T-helper 22 cell (primary cell): ENCODE results near the gene ACTMAP.
A peak's percentile ranks its signal among the peaks of the same experiment; 100 is the strongest.
"Not testable (repeated sequence)": the region's sequence is repeated elsewhere in the genome, so short reads cannot be mapped to it uniquely, and the experiment has no call there.

Source experiments
- DNase-seq: peaks from one replicate; pipeline ENCODE4 v3.0.0-alpha.2; 2020; ENCODE audit warnings: low read depth

Gene ACTMAP

GRCh38 chr19:40750058-40750873, at the start of gene ACTMAP:
TSS of gene ACTMAP (minus strand) at chr19:40750477. CDS start at chr19:40749803, 674 bp downstream.
- peak; percentile 99 for DNase-seq

GRCh38 chr19:40799558-40800338, 49.5 kb upstream of the ACTMAP start:
- DNase-seq, result no peak

- peak; percentile 100 for DNase-seq
These were observed 48.6 kb upstream of the ACTMAP start, which contains the start of gene EGLN2 for GRCh38 chr19:40798683-40799557. TSS of gene EGLN2 (plus strand) at chr19:40799191. CDS start at chr19:40800573, 1,382 bp downstream.

- DNase-seq, result peak; percentile 59
These were observed 47.8 kb upstream of the ACTMAP start for GRCh38 chr19:40797963-40798682.

GRCh38 chr19:40797166-40797962, 47.1 kb upstream of the ACTMAP start:
- no peak for DNase-seq

GRCh38 chr19:40791996-40792395, 41.7 kb upstream of the ACTMAP start:
- no peak for DNase-seq

- DNase-seq, result no peak
These were observed 41.1 kb upstream of the ACTMAP start for GRCh38 chr19:40791349-40791748.

- no peak for DNase-seq
These were observed 36.1 kb upstream of the ACTMAP start for GRCh38 chr19:40786060-40787037.

GRCh38 chr19:40785526-40785925, 35.2 kb upstream of the ACTMAP start:
- no peak for DNase-seq

- not testable (repeated sequence) for DNase-seq
These were observed 33.9 kb upstream of the ACTMAP start for GRCh38 chr19:40784146-40784545.

- no peak for DNase-seq
These were observed 33.4 kb upstream of the ACTMAP start for GRCh38 chr19:40783711-40784110.

- no peak for DNase-seq
These were observed 30.9 kb upstream of the ACTMAP start for GRCh38 chr19:40781140-40781539.

GRCh38 chr19:40780582-40780981, 30.3 kb upstream of the ACTMAP start:
- DNase-seq, result no peak

- DNase-seq, result no peak
These were observed 28.5 kb upstream of the ACTMAP start for GRCh38 chr19:40778706-40779284.

GRCh38 chr19:40777937-40778705, 27.8 kb upstream of the ACTMAP start, which contains the start of gene RAB4B:
TSS of gene RAB4B (plus strand) at chr19:40778247. CDS start at chr19:40778376, 129 bp downstream.
- peak; percentile 100 for DNase-seq

- DNase-seq, result no peak
These were observed 27.3 kb upstream of the ACTMAP start for GRCh38 chr19:40777645-40777936.

- peak; percentile 82 for DNase-seq
These were observed 26.8 kb upstream of the ACTMAP start for GRCh38 chr19:40776932-40777644.

GRCh38 chr19:40776364-40776763, 26.1 kb upstream of the ACTMAP start:
- DNase-seq, result no peak
